SK-N-SH treated with all-trans-retinoic acid at 6 μM for 48 hours (cell line): Measurements from ENCODE around the gene KHSRP.

Source experiments
- ATAC-seq: fragments of 200-7000 bp; cut with Tn5 transposase; 3 replicates; pipeline ENCODE4 v1.9.1; 2020; ENCODE audit warnings: mild to moderate bottlenecking, moderate library complexity
- ARNTL ChIP-seq: fragments of 450-650 bp; formaldehyde crosslinking; IDR thresholded peaks from 2 replicates; pipeline ENCODE4 v1.5.0; 2020; ENCODE audit warnings: low read depth, mild to moderate bottlenecking, moderate library complexity, borderline replicate concordance
- BACH2 ChIP-seq: fragments of 250-450 bp; sonication (Bioruptor Pico); IDR thresholded peaks from 2 replicates; pipeline ENCODE4 v1.9.0; 2021; ENCODE audit warnings: mild to moderate bottlenecking, borderline replicate concordance
- CSDC2 ChIP-seq: fragments of 250-450 bp; sonication (Bioruptor Pico); IDR thresholded peaks from 2 replicates; pipeline ENCODE4 v1.5.0; 2020; ENCODE audit warnings: mild to moderate bottlenecking, moderate library complexity
- ESRRG ChIP-seq: fragments of 250-450 bp; sonication (Bioruptor Pico); IDR thresholded peaks from 2 replicates; pipeline ENCODE4 v1.6.1; 2021; ENCODE audit warnings: mild to moderate bottlenecking
- GLIS3 ChIP-seq: fragments of 250-450 bp; sonication (Bioruptor Pico); IDR thresholded peaks from 2 replicates; pipeline ENCODE4 v1.5.0; 2020; ENCODE audit warnings: mild to moderate bottlenecking, moderate library complexity
- ISL1 ChIP-seq: fragments of 250-450 bp; sonication (Bioruptor Pico); IDR thresholded peaks from 2 replicates; pipeline ENCODE4 v2.1.2; 2022; ENCODE audit warnings: mild to moderate bottlenecking, moderate library complexity
- OSR1 ChIP-seq: fragments of 250-450 bp; sonication (Bioruptor Pico); IDR thresholded peaks from 2 replicates; pipeline ENCODE4 v1.8.0; 2022; ENCODE audit warnings: moderate library complexity, mild to moderate bottlenecking, inconsistent platforms
- PPARA ChIP-seq: fragments of 250-450 bp; sonication (Bioruptor Pico); IDR thresholded peaks from 2 replicates; pipeline ENCODE4 v1.5.0; 2020; ENCODE audit warnings: mild to moderate bottlenecking, borderline replicate concordance
- RARB ChIP-seq: fragments of 250-450 bp; sonication (Bioruptor Pico); IDR thresholded peaks from 2 replicates; pipeline ENCODE4 v1.8.0; 2021; ENCODE audit warnings: mild to moderate bottlenecking, moderate library complexity
- SNAI2 ChIP-seq: fragments of 250-450 bp; sonication (Bioruptor Pico); IDR thresholded peaks from 2 replicates; pipeline ENCODE4 v1.5.0; 2020; ENCODE audit warnings: mild to moderate bottlenecking, moderate library complexity
- TCF4 ChIP-seq: fragments of 250-450 bp; sonication (Bioruptor Pico); IDR thresholded peaks from 2 replicates; pipeline ENCODE4 v1.8.0; 2021; ENCODE audit warnings: mild to moderate bottlenecking, moderate library complexity, borderline replicate concordance
- TOX ChIP-seq: fragments of 250-450 bp; sonication (Bioruptor Pico); IDR thresholded peaks from 2 replicates; pipeline ENCODE4 v1.8.0; 2021; ENCODE audit warnings: mild to moderate bottlenecking, moderate library complexity, borderline replicate concordance
- ZC3H10 ChIP-seq: fragments of 250-450 bp; sonication (Bioruptor Pico); IDR thresholded peaks from 2 replicates; pipeline ENCODE4 v1.5.1; 2021; ENCODE audit warnings: mild to moderate bottlenecking, moderate library complexity
- ZFP3 ChIP-seq: fragments of 250-450 bp; sonication (Bioruptor Pico); IDR thresholded peaks from 2 replicates; pipeline ENCODE4 v1.5.0; 2020; ENCODE audit warnings: mild to moderate bottlenecking, moderate library complexity
- ZFP30 ChIP-seq: fragments of 450-650 bp; formaldehyde crosslinking; IDR thresholded peaks from 2 replicates; pipeline ENCODE4 v1.5.0; 2022; ENCODE audit warnings: mild to moderate bottlenecking, moderate library complexity
- ZNF565 ChIP-seq: fragments of 450-650 bp; formaldehyde crosslinking; conservative IDR thresholded peaks from 2 replicates; pipeline ENCODE4 v1.5.0; 2020; ENCODE audit warnings: low read depth, mild to moderate bottlenecking, moderate library complexity
- ZNF70 ChIP-seq: fragments of 450-650 bp; formaldehyde crosslinking; IDR thresholded peaks from 2 replicates; pipeline ENCODE4 v1.5.0; 2020; ENCODE audit warnings: mild to moderate bottlenecking, moderate library complexity
- ZNF8 ChIP-seq: fragments of 450-650 bp; formaldehyde crosslinking; IDR thresholded peaks from 2 replicates; pipeline ENCODE4 v1.5.0; 2020; ENCODE audit warnings: mild to moderate bottlenecking, moderate library complexity
- TF ChIP-seq, protein P1 (sequence below): fragments of 250-450 bp; sonication (Bioruptor Pico); IDR thresholded peaks from 2 replicates; pipeline ENCODE4 v1.8.0; 2021; ENCODE audit warnings: low read depth, mild to moderate bottlenecking, moderate library complexity, borderline replicate concordance
- TF ChIP-seq, protein P2 (sequence below): fragments of 250-450 bp; sonication (Bioruptor Pico); IDR thresholded peaks from 2 replicates; pipeline ENCODE4 v1.5.1; 2020; ENCODE audit warnings: low read depth, mild to moderate bottlenecking, moderate library complexity
- TF ChIP-seq, protein P3 (sequence below): fragments of 250-450 bp; sonication (Bioruptor Pico); IDR thresholded peaks from 2 replicates; pipeline ENCODE4 v1.5.0; 2020; ENCODE audit warnings: mild to moderate bottlenecking, moderate library complexity
- TF ChIP-seq, protein P4 (sequence below): fragments of 250-450 bp; sonication (Bioruptor Pico); IDR thresholded peaks from 2 replicates; pipeline ENCODE4 v1.8.0; 2020; ENCODE audit warnings: mild to moderate bottlenecking, moderate library complexity, borderline replicate concordance
- TF ChIP-seq, protein P5 (sequence below): fragments of 250-450 bp; sonication (Bioruptor Pico); IDR thresholded peaks from 2 replicates; pipeline ENCODE4 v1.5.1; 2021; ENCODE audit warnings: mild to moderate bottlenecking, moderate library complexity

The KHSRP gene

DNA sequence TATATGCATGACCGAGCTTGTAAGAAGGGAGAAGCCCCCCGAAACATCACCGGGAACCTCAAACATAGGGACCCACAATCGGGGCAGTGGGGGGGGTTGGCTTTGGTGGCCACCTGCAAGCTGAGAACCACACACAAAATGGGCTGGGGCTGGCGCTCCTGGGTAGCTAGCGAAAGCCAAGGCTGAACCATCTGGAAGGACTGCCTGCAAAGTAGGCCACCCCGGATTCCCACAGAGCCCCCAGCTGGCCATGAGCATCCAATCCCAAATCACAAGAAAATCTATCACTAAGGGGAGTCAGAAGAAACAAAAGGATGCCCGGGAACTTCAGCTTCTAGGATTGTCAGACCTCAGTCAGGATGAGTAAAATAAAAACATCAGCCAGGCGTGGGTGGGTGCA is 46.1 kb downstream of the KHSRP start:
- no peak for TF ChIP-seq ISL1 (CRISPR knock-in tag)
- TF ChIP-seq GLIS3 (CRISPR knock-in tag) = no peak
- no peak for TF ChIP-seq TCF4
- TF ChIP-seq, protein P1, sequence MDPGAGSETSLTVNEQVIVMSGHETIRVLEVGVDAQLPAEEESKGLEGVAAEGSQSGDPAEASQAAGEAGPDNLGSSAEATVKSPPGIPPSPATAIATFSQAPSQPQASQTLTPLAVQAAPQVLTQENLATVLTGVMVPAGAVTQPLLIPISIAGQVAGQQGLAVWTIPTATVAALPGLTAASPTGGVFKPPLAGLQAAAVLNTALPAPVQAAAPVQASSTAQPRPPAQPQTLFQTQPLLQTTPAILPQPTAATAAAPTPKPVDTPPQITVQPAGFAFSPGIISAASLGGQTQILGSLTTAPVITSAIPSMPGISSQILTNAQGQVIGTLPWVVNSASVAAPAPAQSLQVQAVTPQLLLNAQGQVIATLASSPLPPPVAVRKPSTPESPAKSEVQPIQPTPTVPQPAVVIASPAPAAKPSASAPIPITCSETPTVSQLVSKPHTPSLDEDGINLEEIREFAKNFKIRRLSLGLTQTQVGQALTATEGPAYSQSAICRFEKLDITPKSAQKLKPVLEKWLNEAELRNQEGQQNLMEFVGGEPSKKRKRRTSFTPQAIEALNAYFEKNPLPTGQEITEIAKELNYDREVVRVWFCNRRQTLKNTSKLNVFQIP = no peak
- TF ChIP-seq ARNTL (CRISPR knock-in tag) = no peak
- TF ChIP-seq, protein P2, sequence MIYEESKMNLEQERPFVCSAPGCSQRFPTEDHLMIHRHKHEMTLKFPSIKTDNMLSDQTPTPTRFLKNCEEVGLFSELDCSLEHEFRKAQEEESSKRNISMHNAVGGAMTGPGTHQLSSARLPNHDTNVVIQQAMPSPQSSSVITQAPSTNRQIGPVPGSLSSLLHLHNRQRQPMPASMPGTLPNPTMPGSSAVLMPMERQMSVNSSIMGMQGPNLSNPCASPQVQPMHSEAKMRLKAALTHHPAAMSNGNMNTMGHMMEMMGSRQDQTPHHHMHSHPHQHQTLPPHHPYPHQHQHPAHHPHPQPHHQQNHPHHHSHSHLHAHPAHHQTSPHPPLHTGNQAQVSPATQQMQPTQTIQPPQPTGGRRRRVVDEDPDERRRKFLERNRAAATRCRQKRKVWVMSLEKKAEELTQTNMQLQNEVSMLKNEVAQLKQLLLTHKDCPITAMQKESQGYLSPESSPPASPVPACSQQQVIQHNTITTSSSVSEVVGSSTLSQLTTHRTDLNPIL (CRISPR knock-in tag) = no peak
- TF ChIP-seq, protein P3, sequence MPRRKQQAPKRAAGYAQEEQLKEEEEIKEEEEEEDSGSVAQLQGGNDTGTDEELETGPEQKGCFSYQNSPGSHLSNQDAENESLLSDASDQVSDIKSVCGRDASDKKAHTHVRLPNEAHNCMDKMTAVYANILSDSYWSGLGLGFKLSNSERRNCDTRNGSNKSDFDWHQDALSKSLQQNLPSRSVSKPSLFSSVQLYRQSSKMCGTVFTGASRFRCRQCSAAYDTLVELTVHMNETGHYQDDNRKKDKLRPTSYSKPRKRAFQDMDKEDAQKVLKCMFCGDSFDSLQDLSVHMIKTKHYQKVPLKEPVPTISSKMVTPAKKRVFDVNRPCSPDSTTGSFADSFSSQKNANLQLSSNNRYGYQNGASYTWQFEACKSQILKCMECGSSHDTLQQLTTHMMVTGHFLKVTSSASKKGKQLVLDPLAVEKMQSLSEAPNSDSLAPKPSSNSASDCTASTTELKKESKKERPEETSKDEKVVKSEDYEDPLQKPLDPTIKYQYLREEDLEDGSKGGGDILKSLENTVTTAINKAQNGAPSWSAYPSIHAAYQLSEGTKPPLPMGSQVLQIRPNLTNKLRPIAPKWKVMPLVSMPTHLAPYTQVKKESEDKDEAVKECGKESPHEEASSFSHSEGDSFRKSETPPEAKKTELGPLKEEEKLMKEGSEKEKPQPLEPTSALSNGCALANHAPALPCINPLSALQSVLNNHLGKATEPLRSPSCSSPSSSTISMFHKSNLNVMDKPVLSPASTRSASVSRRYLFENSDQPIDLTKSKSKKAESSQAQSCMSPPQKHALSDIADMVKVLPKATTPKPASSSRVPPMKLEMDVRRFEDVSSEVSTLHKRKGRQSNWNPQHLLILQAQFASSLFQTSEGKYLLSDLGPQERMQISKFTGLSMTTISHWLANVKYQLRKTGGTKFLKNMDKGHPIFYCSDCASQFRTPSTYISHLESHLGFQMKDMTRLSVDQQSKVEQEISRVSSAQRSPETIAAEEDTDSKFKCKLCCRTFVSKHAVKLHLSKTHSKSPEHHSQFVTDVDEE = no peak
- no peak for TF ChIP-seq ZNF70 (CRISPR knock-in tag)
- no peak for TF ChIP-seq RARB (CRISPR knock-in tag)
- TF ChIP-seq, protein P4, sequence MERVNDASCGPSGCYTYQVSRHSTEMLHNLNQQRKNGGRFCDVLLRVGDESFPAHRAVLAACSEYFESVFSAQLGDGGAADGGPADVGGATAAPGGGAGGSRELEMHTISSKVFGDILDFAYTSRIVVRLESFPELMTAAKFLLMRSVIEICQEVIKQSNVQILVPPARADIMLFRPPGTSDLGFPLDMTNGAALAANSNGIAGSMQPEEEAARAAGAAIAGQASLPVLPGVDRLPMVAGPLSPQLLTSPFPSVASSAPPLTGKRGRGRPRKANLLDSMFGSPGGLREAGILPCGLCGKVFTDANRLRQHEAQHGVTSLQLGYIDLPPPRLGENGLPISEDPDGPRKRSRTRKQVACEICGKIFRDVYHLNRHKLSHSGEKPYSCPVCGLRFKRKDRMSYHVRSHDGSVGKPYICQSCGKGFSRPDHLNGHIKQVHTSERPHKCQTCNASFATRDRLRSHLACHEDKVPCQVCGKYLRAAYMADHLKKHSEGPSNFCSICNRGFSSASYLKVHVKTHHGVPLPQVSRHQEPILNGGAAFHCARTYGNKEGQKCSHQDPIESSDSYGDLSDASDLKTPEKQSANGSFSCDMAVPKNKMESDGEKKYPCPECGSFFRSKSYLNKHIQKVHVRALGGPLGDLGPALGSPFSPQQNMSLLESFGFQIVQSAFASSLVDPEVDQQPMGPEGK (CRISPR knock-in tag) = no peak
- no peak for TF ChIP-seq BACH2
- TF ChIP-seq ZC3H10 (CRISPR knock-in tag) = no peak
- TF ChIP-seq ZFP30 (CRISPR knock-in tag) = no peak
- no peak for TF ChIP-seq TOX
- no peak for TF ChIP-seq CSDC2 (CRISPR knock-in tag)
- no peak for TF ChIP-seq PPARA (CRISPR knock-in tag)
- no peak for TF ChIP-seq ZFP3 (CRISPR knock-in tag)
- no peak for TF ChIP-seq ZNF8 (CRISPR knock-in tag)
- ATAC-seq = no peak

- TF ChIP-seq, protein P3 = no peak
- TF ChIP-seq ZNF565 (CRISPR knock-in tag) (no peak), ZFP3 (CRISPR knock-in tag) (no peak), CSDC2 (CRISPR knock-in tag) (no peak), ZNF70 (CRISPR knock-in tag) (no peak), OSR1 (CRISPR knock-in tag) (no peak), ESRRG (no peak), TOX (no peak), ZFP30 (CRISPR knock-in tag) (no peak), ZNF8 (CRISPR knock-in tag) (no peak), GLIS3 (CRISPR knock-in tag) (no peak), SNAI2 (CRISPR knock-in tag) (no peak), ISL1 (CRISPR knock-in tag) (no peak), ARNTL (CRISPR knock-in tag) (no peak), RARB (CRISPR knock-in tag) (no peak)
- TF ChIP-seq, protein P5, sequence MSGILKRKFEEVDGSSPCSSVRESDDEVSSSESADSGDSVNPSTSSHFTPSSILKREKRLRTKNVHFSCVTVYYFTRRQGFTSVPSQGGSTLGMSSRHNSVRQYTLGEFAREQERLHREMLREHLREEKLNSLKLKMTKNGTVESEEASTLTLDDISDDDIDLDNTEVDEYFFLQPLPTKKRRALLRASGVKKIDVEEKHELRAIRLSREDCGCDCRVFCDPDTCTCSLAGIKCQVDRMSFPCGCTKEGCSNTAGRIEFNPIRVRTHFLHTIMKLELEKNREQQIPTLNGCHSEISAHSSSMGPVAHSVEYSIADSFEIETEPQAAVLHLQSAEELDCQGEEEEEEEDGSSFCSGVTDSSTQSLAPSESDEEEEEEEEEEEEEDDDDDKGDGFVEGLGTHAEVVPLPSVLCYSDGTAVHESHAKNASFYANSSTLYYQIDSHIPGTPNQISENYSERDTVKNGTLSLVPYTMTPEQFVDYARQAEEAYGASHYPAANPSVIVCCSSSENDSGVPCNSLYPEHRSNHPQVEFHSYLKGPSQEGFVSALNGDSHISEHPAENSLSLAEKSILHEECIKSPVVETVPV (CRISPR knock-in tag) = no peak
- peak; percentile 36 for ATAC-seq
These were observed 46.6 kb downstream of the KHSRP start for GRCh38 chr19:6378041-6378440.
